ENCODE measurements around the gene ST8SIA5.

- TF ChIP-seq CTCF (IDR thresholded peaks at IDR 0.05) (no peak), ZNF232 (CRISPR knock-in tag; IDR thresholded peaks at IDR 0.05) (no peak), FOXP4 (CRISPR knock-in tag; IDR thresholded peaks at IDR 0.05) (no peak), CDX4 (CRISPR knock-in tag; IDR thresholded peaks at IDR 0.05; ENCODE audit: borderline replicate concordance) (no peak), TP53 (CRISPR knock-in tag; IDR thresholded peaks at IDR 0.05) (no peak), E2F1 (CRISPR knock-in tag; IDR thresholded peaks at IDR 0.05) (no peak), JUN (CRISPR knock-in tag; IDR thresholded peaks at IDR 0.05) (no peak), ZNF671 (CRISPR knock-in tag; IDR thresholded peaks at IDR 0.05) (no peak), NR1H2 (CRISPR knock-in tag; IDR thresholded peaks at IDR 0.05) (no peak), MAX (CRISPR knock-in tag; IDR thresholded peaks at IDR 0.05) (no peak)
Measured at GRCh38 chr18:46761059-46761769, 4.4 kb upstream of the ST8SIA5 start.
